H1 (cell line): ENCODE measurements around the gene ATP6V1C2.

ENCODE experiments used
- CBX8 ChIP-seq: fragments of 300-800, 300-1000 bp; sonication (generic); IDR thresholded peaks from 2 replicates; pipeline ENCODE4 v1.7.1; 2016; ENCODE audit warnings: low read depth, low read length, borderline replicate concordance
- EZH2 ChIP-seq: fragments of 200-600 bp; sonication (generic); IDR thresholded peaks from 2 replicates; pipeline ENCODE4 v1.7.1; 2012; ENCODE audit warnings: low read depth, mild to moderate bottlenecking, moderate library complexity, low read length, inconsistent platforms; ENCODE audit not compliant: severe bottlenecking
- POLR2AphosphoS5 ChIP-seq: IDR thresholded peaks from 2 replicates; pipeline ENCODE4 v1.6.1; 2011; ENCODE audit warnings: low read depth, low read length

GRCh38 chr2:10709290-10709939, 12.0 kb upstream of the ATP6V1C2 start:
- TF ChIP-seq POLR2AphosphoS5, result no peak
- TF ChIP-seq CBX8, result no peak
- no peak for TF ChIP-seq EZH2
